Measurements from ENCODE around the gene SLC4A2.

SLC4A2 gene

GRCh38 chr7:151091988-151092387 lies 32.6 kb downstream of the SLC4A2 start:
- no peaks in the 10 kb centered on the region for H3K36me3 ChIP-seq (ENCODE audit: control insufficient read depth, insufficient read depth, low read length)

GRCh38 chr7:151093748-151094147 lies 34.4 kb downstream of the SLC4A2 start:
- Histone ChIP-seq H3K36me3 (ENCODE audit: control insufficient read depth, insufficient read depth, low read length) (no peaks in the 10 kb centered on the region), H3K27me3 (ENCODE audit: control insufficient read depth, insufficient read depth, low read length, poor library complexity, severe bottlenecking) (no peaks in the 10 kb centered on the region), H3K4me1 (ENCODE audit: control insufficient read depth, insufficient read depth, low read length) (peaks cover 13% of the 10 kb centered on the region), H3K27ac (ENCODE audit: insufficient read depth, low read depth, low read length, poor library complexity, severe bottlenecking) (no peak overlapping the region), H3K9me3 (ENCODE audit: control insufficient read depth, low read length) (no peaks in the 10 kb centered on the region), H3K4me3 (ENCODE audit: insufficient read depth, low read depth, low read length) (no peak overlapping the region)
- 93 to 95% methylated on average over 6 of the region's 6 CpGs for WGBS, 2 experiments

More at GRCh38 chr7:151091988-151092387, 32.6 kb downstream of the SLC4A2 start:
- WGBS, 2 experiments: 95 to 96% methylated on average over 14 of the region's 14 CpGs
- Histone ChIP-seq H3K4me3 (ENCODE audit: insufficient read depth, low read depth, low read length) (no peak overlapping the region), H3K4me1 (ENCODE audit: control insufficient read depth, insufficient read depth, low read length) (peaks cover 25% of the 10 kb centered on the region), H3K27me3 (ENCODE audit: control insufficient read depth, insufficient read depth, low read length, poor library complexity, severe bottlenecking) (peaks cover 12% of the 10 kb centered on the region), H3K9me3 (ENCODE audit: control insufficient read depth, low read length) (no peaks in the 10 kb centered on the region), H3K27ac (ENCODE audit: insufficient read depth, low read depth, low read length, poor library complexity, severe bottlenecking) (no peak overlapping the region)

- Histone ChIP-seq H3K27me3 (ENCODE audit: control insufficient read depth, insufficient read depth, low read length, poor library complexity, severe bottlenecking) (no peaks in the 10 kb centered on the region), H3K36me3 (ENCODE audit: control insufficient read depth, insufficient read depth, low read length) (no peaks in the 10 kb centered on the region), H3K4me3 (ENCODE audit: insufficient read depth, low read depth, low read length) (no peak overlapping the region), H3K27ac (ENCODE audit: insufficient read depth, low read depth, low read length, poor library complexity, severe bottlenecking) (no peak overlapping the region), H3K4me1 (ENCODE audit: control insufficient read depth, insufficient read depth, low read length) (peaks cover 3% of the 10 kb centered on the region), H3K9me3 (ENCODE audit: control insufficient read depth, low read length) (no peaks in the 10 kb centered on the region)
- 91 to 94% methylated on average over 5 of the region's 5 CpGs for WGBS, 2 experiments
Observed at GRCh38 chr7:151094675-151095074, 35.3 kb downstream of the SLC4A2 start.

- Histone ChIP-seq H3K4me3 (ENCODE audit: insufficient read depth, low read depth, low read length) (no peak overlapping the region), H3K27ac (ENCODE audit: insufficient read depth, low read depth, low read length, poor library complexity, severe bottlenecking) (no peak overlapping the region), H3K36me3 (ENCODE audit: control insufficient read depth, insufficient read depth, low read length) (no peaks in the 10 kb centered on the region), H3K9me3 (ENCODE audit: control insufficient read depth, low read length) (no peaks in the 10 kb centered on the region), H3K4me1 (ENCODE audit: control insufficient read depth, insufficient read depth, low read length) (no peaks in the 10 kb centered on the region), H3K27me3 (ENCODE audit: control insufficient read depth, insufficient read depth, low read length, poor library complexity, severe bottlenecking) (no peaks in the 10 kb centered on the region)
- WGBS, 2 experiments: 91 to 93% methylated on average over 9 to 10 of the region's 10 CpGs
Observed at GRCh38 chr7:151095123-151095797, 35.9 kb downstream of the SLC4A2 start.

GRCh38 chr7:151095828-151096475 lies 36.6 kb downstream of the SLC4A2 start:
- Histone ChIP-seq H3K4me1 (ENCODE audit: control insufficient read depth, insufficient read depth, low read length) (no peaks in the 10 kb centered on the region), H3K27me3 (ENCODE audit: control insufficient read depth, insufficient read depth, low read length, poor library complexity, severe bottlenecking) (no peaks in the 10 kb centered on the region), H3K27ac (ENCODE audit: insufficient read depth, low read depth, low read length, poor library complexity, severe bottlenecking) (no peak overlapping the region), H3K36me3 (ENCODE audit: control insufficient read depth, insufficient read depth, low read length) (no peaks in the 10 kb centered on the region), H3K9me3 (ENCODE audit: control insufficient read depth, low read length) (no peaks in the 10 kb centered on the region), H3K4me3 (ENCODE audit: insufficient read depth, low read depth, low read length) (no peak overlapping the region)
- WGBS, 2 experiments: 94 to 95% methylated on average over 17 of the region's 17 CpGs

- Histone ChIP-seq H3K9me3 (ENCODE audit: control insufficient read depth, low read length) (no peaks in the 10 kb centered on the region), H3K4me1 (ENCODE audit: control insufficient read depth, insufficient read depth, low read length) (no peaks in the 10 kb centered on the region), H3K27ac (ENCODE audit: insufficient read depth, low read depth, low read length, poor library complexity, severe bottlenecking) (no peak overlapping the region), H3K4me3 (ENCODE audit: insufficient read depth, low read depth, low read length) (no peak overlapping the region), H3K36me3 (ENCODE audit: control insufficient read depth, insufficient read depth, low read length) (no peaks in the 10 kb centered on the region), H3K27me3 (ENCODE audit: control insufficient read depth, insufficient read depth, low read length, poor library complexity, severe bottlenecking) (no peaks in the 10 kb centered on the region)
- 82 to 85% methylated on average over 20 of the region's 20 CpGs for WGBS, 2 experiments
Observed at GRCh38 chr7:151099486-151100211, 40.3 kb downstream of the SLC4A2 start.

- H3K27ac ChIP-seq (ENCODE audit: insufficient read depth, low read depth, low read length, poor library complexity, severe bottlenecking): no peak overlapping the region
- no peaks in the 10 kb centered on the region for H3K9me3 ChIP-seq (ENCODE audit: control insufficient read depth, low read length)
- 91 to 93% methylated on average over 10 of the region's 10 CpGs for WGBS, 2 experiments
- H3K36me3 ChIP-seq (ENCODE audit: control insufficient read depth, insufficient read depth, low read length): no peaks in the 10 kb centered on the region
- H3K27me3 ChIP-seq (ENCODE audit: control insufficient read depth, insufficient read depth, low read length, poor library complexity, severe bottlenecking): no peaks in the 10 kb centered on the region
- no peak overlapping the region for H3K4me3 ChIP-seq (ENCODE audit: insufficient read depth, low read depth, low read length)
- H3K4me1 ChIP-seq (ENCODE audit: control insufficient read depth, insufficient read depth, low read length): no peaks in the 10 kb centered on the region
Observed at GRCh38 chr7:151100921-151101320, 41.5 kb downstream of the SLC4A2 start.

GRCh38 chr7:151101621-151102396 lies 42.4 kb downstream of the SLC4A2 start:
- H3K4me1 ChIP-seq (ENCODE audit: control insufficient read depth, insufficient read depth, low read length): no peaks in the 10 kb centered on the region
- H3K27me3 ChIP-seq (ENCODE audit: control insufficient read depth, insufficient read depth, low read length, poor library complexity, severe bottlenecking): no peaks in the 10 kb centered on the region
- H3K9me3 ChIP-seq (ENCODE audit: control insufficient read depth, low read length): no peaks in the 10 kb centered on the region
- H3K4me3 ChIP-seq (ENCODE audit: insufficient read depth, low read depth, low read length): no peak overlapping the region
- WGBS, 2 experiments: 84 to 86% methylated on average over 24 of the region's 24 CpGs
- no peak overlapping the region for H3K27ac ChIP-seq (ENCODE audit: insufficient read depth, low read depth, low read length, poor library complexity, severe bottlenecking)
- no peaks in the 10 kb centered on the region for H3K36me3 ChIP-seq (ENCODE audit: control insufficient read depth, insufficient read depth, low read length)

GRCh38 chr7:151102991-151103390 lies 43.6 kb downstream of the SLC4A2 start:
- no peaks in the 10 kb centered on the region for H3K36me3 ChIP-seq (ENCODE audit: control insufficient read depth, insufficient read depth, low read length)
- no peaks in the 10 kb centered on the region for H3K4me1 ChIP-seq (ENCODE audit: control insufficient read depth, insufficient read depth, low read length)
- H3K9me3 ChIP-seq (ENCODE audit: control insufficient read depth, low read length): no peaks in the 10 kb centered on the region
- no peak overlapping the region for H3K4me3 ChIP-seq (ENCODE audit: insufficient read depth, low read depth, low read length)
- no peak overlapping the region for H3K27ac ChIP-seq (ENCODE audit: insufficient read depth, low read depth, low read length, poor library complexity, severe bottlenecking)
- no peaks in the 10 kb centered on the region for H3K27me3 ChIP-seq (ENCODE audit: control insufficient read depth, insufficient read depth, low read length, poor library complexity, severe bottlenecking)
- whole genome bisulfite sequencing, 2 experiments: 95 to 96% methylated on average over 3 of the region's 3 CpGs

GRCh38 chr7:151103973-151104372 lies 44.6 kb downstream of the SLC4A2 start:
- Histone ChIP-seq H3K4me1 (ENCODE audit: control insufficient read depth, insufficient read depth, low read length) (no peaks in the 10 kb centered on the region), H3K9me3 (ENCODE audit: control insufficient read depth, low read length) (no peaks in the 10 kb centered on the region), H3K4me3 (ENCODE audit: insufficient read depth, low read depth, low read length) (no peak overlapping the region), H3K27me3 (ENCODE audit: control insufficient read depth, insufficient read depth, low read length, poor library complexity, severe bottlenecking) (no peaks in the 10 kb centered on the region), H3K36me3 (ENCODE audit: control insufficient read depth, insufficient read depth, low read length) (no peaks in the 10 kb centered on the region), H3K27ac (ENCODE audit: insufficient read depth, low read depth, low read length, poor library complexity, severe bottlenecking) (no peak overlapping the region)
- 77 to 80% methylated on average over 11 of the region's 12 CpGs for whole genome bisulfite sequencing, 2 experiments
